Stimulated activated naive CD8-positive, alpha-beta T cell treated with anti-CD3 and anti-CD28 coated beads, Interleukin-15, Interleukin-2, amounts not matched to agents 100 ng/mL and 50 ng/mL, for 24 hours (primary cell): ENCODE results near the gene DPP7.

Experiments
- H3K27ac Mint-ChIP-seq: one replicate; pipeline ENCODE4 v1.8.0; 2021; ENCODE audit warnings: mild to moderate bottlenecking, mixed read lengths
- H3K27me3 Mint-ChIP-seq: one replicate; pipeline ENCODE4 v1.8.0; 2021; ENCODE audit warnings: mixed read lengths
- H3K36me3 Mint-ChIP-seq: one replicate; pipeline ENCODE4 v1.8.0; 2021; ENCODE audit warnings: low read depth, mixed read lengths
- H3K4me1 Mint-ChIP-seq: one replicate; pipeline ENCODE4 v1.8.0; 2021; ENCODE audit warnings: low read depth, mixed read lengths
- H3K4me3 Mint-ChIP-seq: one replicate; pipeline ENCODE4 v1.8.0; 2021; ENCODE audit warnings: mild to moderate bottlenecking, mixed read lengths
- H3K9me3 Mint-ChIP-seq: one replicate; pipeline ENCODE4 v1.8.0; 2021; ENCODE audit warnings: mixed read lengths

The DPP7 gene

DNA sequence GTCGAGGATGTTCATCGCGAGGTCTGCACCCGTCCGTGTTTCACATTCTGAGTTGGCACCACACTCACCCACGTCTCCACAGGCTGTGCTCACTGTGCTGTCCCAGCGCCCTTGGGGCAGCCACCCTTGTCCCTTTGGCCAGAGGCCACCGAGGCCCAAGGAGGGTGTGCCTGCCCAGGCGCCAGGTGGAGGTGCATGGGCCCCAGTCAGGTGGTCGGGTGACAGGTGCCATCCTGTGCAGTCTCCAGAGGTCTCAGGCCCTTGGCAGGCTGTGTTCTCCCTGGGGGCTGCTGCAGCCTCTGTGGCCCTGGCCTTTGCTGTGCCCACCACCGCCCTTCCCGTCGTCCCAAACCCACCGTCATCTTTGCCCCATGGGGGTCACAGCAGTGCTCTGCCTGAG is 15.3 kb downstream of the DPP7 start:
- Mint-ChIP-seq H3K36me3 (peaks cover 18% of the 10 kb centered on the region), H3K27ac (no peak overlapping the region), H3K4me3 (no peak overlapping the region), H3K4me1 (peaks cover 22% of the 10 kb centered on the region), H3K27me3 (no peaks in the 10 kb centered on the region), H3K9me3 (no peaks in the 10 kb centered on the region)

DNA sequence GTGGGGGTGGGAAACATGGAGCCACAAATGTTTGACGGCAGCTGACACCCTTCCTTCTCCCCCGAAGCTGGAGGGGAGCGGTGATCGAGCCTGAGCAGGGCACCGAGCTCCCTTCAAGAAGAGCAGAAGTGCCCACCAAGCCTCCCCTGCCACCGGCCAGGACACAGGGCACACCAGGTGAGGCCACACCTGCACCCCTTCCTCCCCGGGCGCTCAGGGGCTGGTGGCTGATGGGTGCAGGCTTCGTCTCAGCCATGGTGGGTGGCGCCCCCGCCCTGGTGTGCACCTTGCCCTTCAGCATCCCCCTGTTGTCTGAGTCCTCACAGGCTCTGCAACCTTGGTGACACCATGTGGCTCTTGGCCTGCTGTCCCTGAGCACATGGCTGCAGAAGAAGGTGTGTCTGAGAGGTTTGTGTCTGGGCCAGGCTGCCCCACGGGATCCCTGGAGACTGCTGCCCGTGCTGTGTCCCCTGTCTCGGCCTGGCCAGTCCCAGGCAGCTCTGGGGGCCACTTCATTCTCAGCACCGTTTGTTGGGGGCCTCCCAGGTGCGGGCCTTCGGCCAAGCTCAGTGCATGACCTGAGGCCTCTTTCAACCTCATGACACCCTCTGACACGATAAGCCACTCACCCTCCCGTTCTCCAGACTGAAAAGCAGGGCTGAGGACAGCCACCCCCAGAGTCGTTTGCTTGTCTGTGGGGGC is 16.6 kb downstream of the DPP7 start:
- no peak overlapping the region for H3K27ac Mint-ChIP-seq

DNA sequence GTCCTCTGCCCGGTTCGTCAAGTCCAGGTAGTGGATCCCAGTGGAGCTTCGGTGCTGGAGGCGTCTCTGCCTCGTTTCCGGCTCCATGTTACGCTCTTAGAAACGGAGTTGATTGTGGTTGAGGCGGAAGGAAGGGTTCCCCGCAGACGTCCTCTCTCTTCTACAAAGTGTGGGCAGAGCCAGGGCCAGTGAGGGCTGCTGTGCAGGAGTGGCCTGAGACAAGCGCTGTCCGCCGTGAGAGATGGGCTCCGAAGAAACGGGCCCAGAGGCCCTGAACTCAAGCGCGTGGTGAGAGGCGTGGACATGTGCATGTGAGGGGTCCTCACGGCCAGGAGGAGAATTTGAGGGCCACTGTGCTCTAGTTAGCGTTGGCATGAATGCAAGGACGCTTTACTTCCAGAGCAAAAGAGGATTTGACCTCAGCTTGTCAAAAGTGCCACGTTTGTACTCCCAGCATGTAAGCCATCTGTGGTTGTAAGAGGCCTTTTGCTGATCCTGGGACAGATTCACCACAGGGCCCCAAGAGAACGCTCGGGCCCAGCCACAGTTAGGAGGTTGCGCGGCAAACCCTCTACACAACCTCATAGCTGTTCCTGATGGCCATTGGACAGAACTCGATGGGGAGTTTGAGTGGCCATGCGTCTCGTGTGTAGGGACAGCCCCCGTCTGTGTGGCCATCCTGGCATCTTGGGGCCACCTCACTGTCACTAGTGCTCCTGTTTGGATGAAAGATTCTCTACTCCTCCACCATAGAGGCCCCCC is 17.6 kb downstream of the DPP7 start:
- no peaks in the 10 kb centered on the region for H3K9me3 Mint-ChIP-seq
- no peaks in the 10 kb centered on the region for H3K27me3 Mint-ChIP-seq
- H3K4me1 Mint-ChIP-seq, result peaks cover 25% of the 10 kb centered on the region
- H3K27ac Mint-ChIP-seq, result no peak overlapping the region
- no peak overlapping the region for H3K4me3 Mint-ChIP-seq
- peaks cover 27% of the 10 kb centered on the region for H3K36me3 Mint-ChIP-seq

More for the DNA sequence above, 16.6 kb downstream of the DPP7 start:
- H3K27me3 Mint-ChIP-seq, result no peaks in the 10 kb centered on the region
- no peak overlapping the region for H3K4me3 Mint-ChIP-seq
- peaks cover 25% of the 10 kb centered on the region for H3K4me1 Mint-ChIP-seq
- no peaks in the 10 kb centered on the region for H3K9me3 Mint-ChIP-seq
- H3K36me3 Mint-ChIP-seq, result peaks cover 20% of the 10 kb centered on the region

DNA sequence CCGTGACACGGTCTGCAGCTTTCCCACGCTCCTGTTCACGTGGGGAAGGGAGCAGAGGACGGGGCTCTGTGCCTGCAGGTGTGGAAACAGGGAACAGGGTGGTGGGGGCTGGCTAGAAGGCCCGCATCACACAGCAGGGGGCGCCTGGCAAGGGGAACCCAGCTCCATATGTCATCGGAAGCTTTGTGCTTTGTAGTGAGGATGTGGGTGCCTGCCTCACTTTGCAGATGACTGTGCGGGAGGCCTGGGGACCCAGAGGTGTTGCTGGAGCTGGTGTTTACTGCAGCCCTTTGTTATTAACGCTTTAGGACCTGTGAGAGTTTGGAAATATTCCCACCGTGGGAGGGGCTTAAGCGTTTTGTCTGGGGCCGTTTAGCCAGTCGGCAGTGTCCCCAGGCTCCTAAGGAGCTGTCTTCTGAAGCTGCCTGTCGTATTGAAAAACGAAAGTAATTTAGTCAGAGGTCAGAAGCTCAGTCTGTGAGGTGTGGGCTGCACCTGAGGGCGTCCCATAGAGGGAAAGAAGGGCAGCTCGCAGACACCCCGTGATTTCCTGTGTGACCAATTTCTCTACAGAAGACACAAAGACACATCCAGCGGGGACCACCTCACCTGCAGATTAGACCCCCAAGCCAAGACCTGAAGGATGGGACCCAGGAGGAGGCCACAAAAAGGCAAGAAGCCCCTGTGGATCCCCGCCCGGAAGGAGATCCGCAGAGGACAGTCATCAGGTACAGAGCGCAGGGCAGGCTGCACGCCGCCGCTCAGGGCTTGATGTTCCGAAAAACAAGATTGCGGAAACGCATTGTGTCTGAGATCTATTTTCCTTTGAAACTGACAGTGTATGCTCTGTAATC is 18.6 kb downstream of the DPP7 start:
- H3K4me3 Mint-ChIP-seq, result peak overlapping the region; percentile 82
- H3K36me3 Mint-ChIP-seq, result peaks cover 27% of the 10 kb centered on the region
- no peaks in the 10 kb centered on the region for H3K27me3 Mint-ChIP-seq
- peaks cover 25% of the 10 kb centered on the region for H3K4me1 Mint-ChIP-seq
- H3K27ac Mint-ChIP-seq, result peak overlapping the region; percentile 94
- no peaks in the 10 kb centered on the region for H3K9me3 Mint-ChIP-seq

DNA sequence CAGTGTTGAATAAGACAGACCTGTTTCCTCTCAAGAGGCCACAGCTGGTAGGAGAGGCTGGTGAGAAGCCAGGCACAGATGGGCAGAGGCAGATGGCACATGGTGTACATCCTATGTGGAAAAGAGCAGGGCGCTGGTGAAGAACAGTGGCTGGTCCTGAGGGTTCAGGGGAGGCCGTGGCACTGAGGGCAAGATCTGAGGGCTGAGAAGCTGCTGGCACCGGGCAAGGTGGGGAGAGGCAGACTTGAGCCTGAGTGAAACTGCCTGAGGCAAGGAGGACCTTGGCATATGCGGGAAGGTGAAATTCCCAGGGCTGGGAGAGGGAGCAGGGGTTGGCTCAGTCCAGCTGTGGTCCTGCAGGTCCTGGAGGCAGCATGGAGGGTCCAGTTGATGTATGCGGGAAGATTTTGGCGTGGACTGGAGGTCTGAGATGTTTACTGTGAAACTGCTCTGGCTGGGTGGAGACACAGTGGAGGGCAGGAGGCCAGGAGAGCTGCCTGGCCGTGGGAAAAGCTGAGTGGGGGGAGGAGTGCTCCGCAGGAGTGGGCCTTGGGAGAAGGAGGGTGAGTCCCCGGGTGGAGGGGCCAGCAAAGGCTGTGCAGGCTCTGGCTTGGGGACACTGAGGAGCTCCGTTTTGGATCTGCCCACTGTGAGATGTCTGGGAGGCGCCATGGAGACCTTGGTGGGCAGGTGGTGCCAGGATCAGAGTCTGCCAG is 25.1 kb downstream of the DPP7 start:
- H3K27ac Mint-ChIP-seq, result peak overlapping the region; percentile 4

DNA sequence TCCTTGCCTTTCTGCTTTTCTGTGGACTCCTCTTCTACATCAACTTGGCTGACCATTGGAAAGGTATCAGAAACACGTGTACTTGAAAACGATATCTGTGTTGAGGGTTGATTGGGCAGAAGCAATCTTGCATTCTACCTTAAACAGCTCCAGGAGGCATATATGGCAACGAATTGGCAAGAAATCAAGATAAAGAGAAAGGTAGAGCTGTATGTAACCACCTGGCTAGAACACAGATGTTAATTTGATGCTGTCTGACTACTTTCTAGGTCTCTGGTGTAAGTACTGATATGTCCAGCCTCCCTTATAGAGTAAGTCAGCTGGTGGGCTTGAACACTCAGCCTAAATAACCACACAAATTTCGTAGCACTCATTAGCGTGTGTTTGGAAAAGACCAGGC is 26.4 kb downstream of the DPP7 start:
- Mint-ChIP-seq H3K36me3 (peaks cover 23% of the 10 kb centered on the region), H3K9me3 (no peaks in the 10 kb centered on the region), H3K27me3 (no peaks in the 10 kb centered on the region), H3K27ac (peak overlapping the region; percentile 79), H3K4me3 (peak overlapping the region; percentile 86), H3K4me1 (peaks cover 45% of the 10 kb centered on the region)

More for the DNA sequence above, 25.1 kb downstream of the DPP7 start:
- H3K36me3 Mint-ChIP-seq, result peaks cover 18% of the 10 kb centered on the region
- H3K9me3 Mint-ChIP-seq, result no peaks in the 10 kb centered on the region
- H3K4me3 Mint-ChIP-seq, result no peak overlapping the region
- H3K27me3 Mint-ChIP-seq, result no peaks in the 10 kb centered on the region
- peaks cover 38% of the 10 kb centered on the region for H3K4me1 Mint-ChIP-seq

DNA sequence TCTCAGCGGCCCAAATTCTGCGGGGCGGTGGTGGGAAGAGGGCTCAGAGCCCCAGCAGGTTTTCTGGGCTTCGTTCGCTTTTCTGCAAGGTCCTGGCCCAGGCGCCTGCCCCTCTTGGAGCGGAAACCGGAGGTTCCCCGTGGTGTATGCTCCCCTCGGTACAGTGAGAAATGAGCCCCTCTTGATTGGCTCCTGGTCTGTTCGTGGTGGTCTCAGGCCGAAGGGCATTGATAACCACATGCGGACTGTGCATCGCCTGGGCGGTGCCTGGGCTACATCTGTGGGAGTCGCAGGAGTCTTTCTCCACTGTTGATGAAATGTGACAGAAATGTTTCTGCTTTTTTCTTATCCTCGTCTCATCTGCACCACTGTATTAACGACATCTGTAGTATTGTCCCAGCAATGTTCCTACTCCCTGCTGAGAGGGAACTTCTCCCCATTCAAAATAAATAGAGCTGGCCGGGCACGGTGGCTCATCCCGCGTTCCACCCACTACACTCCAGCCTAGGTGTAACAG is 27.1 kb downstream of the DPP7 start:
- Mint-ChIP-seq H3K9me3 (no peaks in the 10 kb centered on the region), H3K4me3 (peak overlapping the region; percentile 86), H3K36me3 (peaks cover 17% of the 10 kb centered on the region), H3K27me3 (no peaks in the 10 kb centered on the region), H3K27ac (peak overlapping the region; percentile 79), H3K4me1 (peaks cover 49% of the 10 kb centered on the region)

DNA sequence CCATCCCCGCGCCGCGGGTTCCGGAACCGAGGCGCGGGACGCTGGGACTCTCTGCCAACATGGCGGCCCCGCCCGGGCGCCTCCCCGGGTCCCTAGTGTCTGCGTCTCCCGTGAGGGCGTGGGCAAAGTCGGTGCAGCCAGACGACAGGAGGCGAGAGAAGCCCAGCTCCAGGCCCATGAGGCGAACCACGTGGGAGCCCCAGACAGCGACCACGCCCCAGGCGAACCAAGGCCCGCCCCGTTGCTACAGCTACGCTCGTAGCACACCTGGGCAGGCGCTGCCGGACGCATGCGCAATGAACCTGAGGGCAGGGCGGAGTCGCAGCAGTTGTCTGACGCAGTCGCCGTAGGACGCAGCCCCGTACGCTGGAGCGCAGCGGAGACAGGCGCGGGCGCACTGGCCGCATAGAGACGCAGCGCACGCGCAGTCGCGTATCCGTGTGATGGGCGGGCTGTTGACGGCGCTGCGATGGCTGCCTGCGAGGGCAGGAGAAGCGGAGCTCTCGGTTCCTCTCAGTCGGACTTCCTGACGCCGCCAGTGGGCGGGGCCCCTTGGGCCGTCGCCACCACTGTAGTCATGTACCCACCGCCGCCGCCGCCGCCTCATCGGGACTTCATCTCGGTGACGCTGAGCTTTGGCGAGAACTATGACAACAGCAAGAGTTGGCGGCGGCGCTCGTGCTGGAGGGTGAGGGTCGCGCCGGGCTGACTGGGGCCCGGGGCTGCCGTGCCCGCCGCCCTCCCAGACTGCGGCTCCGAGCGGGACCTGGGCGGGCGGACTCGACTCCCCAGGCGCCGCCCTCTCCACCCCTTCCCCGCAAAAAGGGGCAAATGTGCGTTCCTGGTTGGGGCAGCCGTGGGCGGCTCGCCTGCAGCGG is 27.8 kb downstream of the DPP7 start, which contains the start of gene MAN1B1:
TSS of gene MAN1B1 (plus strand) at position 455 of the 878 bp plus-strand sequence. CDS start at position 470, 15 bp downstream.
- H3K4me1 Mint-ChIP-seq, result peaks cover 49% of the 10 kb centered on the region
- peak within 1 kb of the TSS; percentile 90 for H3K4me3 Mint-ChIP-seq
- no peaks in the 10 kb centered on the region for H3K27me3 Mint-ChIP-seq
- peak within 1 kb of the TSS; percentile 94 for H3K27ac Mint-ChIP-seq
- no peaks in the 10 kb centered on the region for H3K9me3 Mint-ChIP-seq
- H3K36me3 Mint-ChIP-seq, result peaks cover 14% of the 10 kb centered on the region

DNA sequence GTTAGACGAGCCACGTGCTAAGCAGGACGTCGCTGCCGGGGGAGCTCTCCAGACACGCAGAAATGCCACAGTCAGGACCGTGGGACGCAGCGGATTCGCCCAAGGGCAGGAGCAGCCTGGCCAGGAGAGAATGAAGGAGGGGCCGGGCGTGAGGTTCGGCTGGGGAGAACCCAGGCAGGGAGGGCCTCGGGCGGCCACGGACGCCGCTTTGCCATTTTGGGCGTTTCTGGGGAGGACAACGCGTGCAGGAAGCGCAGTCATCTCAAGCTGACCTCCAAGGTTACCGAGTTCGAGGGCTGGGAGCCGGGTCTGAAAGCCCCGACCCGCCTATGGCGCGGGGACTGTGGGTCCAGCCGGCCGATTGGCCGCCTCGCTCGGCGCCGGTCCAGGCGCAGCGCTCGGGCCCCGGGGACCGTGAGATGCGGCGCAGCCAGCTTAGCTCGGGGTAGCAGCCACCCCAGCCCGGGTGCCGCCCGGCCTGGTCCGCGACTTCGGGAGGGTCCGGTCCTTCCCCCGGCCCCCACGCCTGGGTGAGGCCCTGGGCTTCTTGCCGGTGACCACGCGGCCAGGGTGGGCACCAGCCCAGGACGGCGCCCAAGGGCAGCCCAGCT is 28.5 kb downstream of the DPP7 start:
- Mint-ChIP-seq H3K4me1 (peaks cover 49% of the 10 kb centered on the region), H3K9me3 (no peaks in the 10 kb centered on the region), H3K27ac (peak overlapping the region; percentile 94), H3K4me3 (peak overlapping the region; percentile 90), H3K36me3 (peaks cover 14% of the 10 kb centered on the region), H3K27me3 (no peaks in the 10 kb centered on the region)

DNA sequence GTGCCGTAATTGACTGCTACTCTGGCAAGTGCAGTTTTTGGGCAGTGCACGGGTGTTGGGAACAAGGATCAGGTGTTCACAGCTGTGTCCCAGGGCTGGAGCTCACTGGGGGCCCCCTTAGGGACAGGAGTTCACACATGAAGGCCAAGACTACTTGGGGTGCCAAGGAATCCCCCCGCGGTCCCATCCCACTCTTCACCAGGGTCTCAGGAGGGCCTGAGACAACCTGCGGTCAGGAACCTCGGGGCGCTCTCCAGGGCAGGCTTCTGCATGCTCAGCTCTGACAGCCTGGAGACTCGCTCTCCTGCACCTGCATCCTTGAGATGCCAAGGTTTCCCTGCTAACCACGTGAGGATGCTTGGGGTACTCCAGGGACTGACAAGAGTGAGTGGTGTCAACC is 30.0 kb downstream of the DPP7 start:
- peaks cover 14% of the 10 kb centered on the region for H3K36me3 Mint-ChIP-seq
- no peaks in the 10 kb centered on the region for H3K9me3 Mint-ChIP-seq
- H3K27me3 Mint-ChIP-seq, result no peaks in the 10 kb centered on the region
- H3K27ac Mint-ChIP-seq, result no peak overlapping the region
- peaks cover 49% of the 10 kb centered on the region for H3K4me1 Mint-ChIP-seq
- H3K4me3 Mint-ChIP-seq, result no peak overlapping the region

DNA sequence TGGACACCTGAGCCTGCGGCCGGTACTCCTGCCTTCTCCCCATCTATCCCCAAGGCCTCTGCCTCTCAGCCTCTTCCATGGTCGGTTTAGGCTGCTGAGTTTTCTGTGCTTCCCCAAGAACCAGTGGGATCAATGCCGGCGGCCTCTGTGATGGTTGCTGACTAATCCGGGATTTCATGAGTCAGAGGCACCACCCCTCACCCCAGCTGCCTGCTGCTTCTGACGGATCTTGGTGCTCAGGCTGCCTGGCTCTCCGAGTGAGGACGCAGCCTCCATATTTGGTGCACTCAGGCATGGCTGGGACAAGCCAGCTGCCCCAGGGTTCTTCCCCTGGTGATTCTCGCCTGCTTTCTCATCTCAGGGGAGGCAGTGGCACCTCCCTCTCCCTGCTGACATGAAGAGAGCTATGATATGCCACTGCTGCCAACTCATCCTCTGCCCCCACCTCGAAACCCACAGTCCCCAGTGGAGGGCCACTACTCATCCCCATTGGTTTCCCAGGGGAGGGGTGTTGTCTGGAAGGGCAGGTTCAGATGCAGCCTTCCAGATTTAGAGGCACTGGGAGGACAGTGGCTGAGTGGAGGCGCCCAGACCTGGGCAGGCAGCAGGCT is 31.0 kb downstream of the DPP7 start:
- H3K36me3 Mint-ChIP-seq, result peaks cover 5% of the 10 kb centered on the region
- peaks cover 39% of the 10 kb centered on the region for H3K4me1 Mint-ChIP-seq
- H3K27ac Mint-ChIP-seq, result peak overlapping the region; percentile 21
- H3K4me3 Mint-ChIP-seq, result no peak overlapping the region
- H3K27me3 Mint-ChIP-seq, result no peaks in the 10 kb centered on the region
- H3K9me3 Mint-ChIP-seq, result no peaks in the 10 kb centered on the region

DNA sequence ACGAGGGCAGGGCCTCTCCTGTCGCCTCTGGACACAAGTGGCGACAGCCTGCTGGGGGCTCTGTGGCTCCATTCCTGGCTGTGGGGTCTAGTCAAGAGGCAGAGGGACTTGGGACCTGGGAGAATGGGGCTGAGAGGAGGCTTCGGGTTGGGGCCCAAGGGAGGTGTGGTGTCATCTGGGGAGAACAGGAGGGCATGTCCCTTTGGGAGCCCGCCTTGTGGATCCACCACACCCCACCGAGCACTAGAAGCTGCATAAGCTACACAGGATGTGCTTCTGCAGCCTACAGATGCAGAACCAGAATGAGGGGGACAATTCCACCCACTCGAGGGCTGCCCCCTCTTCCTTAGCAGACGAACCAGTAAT is 31.6 kb downstream of the DPP7 start:
- Mint-ChIP-seq H3K9me3 (no peaks in the 10 kb centered on the region), H3K27ac (no peak overlapping the region), H3K36me3 (peaks cover 5% of the 10 kb centered on the region), H3K4me3 (no peak overlapping the region), H3K4me1 (peaks cover 33% of the 10 kb centered on the region), H3K27me3 (no peaks in the 10 kb centered on the region)
